ENCODE data around the gene GPS1. TPM values are rescaled to one million over a fixed set of nuclear protein-coding genes. Genes with fewer than 3 reads are reported as not detected.
"Not testable (repeated sequence)": the region's sequence is repeated elsewhere in the genome, so short reads cannot be mapped to it uniquely, and the experiment has no call there.

GPS1 gene
- polyA plus RNA-seq, 1 donor = 69.4 TPM

DNA sequence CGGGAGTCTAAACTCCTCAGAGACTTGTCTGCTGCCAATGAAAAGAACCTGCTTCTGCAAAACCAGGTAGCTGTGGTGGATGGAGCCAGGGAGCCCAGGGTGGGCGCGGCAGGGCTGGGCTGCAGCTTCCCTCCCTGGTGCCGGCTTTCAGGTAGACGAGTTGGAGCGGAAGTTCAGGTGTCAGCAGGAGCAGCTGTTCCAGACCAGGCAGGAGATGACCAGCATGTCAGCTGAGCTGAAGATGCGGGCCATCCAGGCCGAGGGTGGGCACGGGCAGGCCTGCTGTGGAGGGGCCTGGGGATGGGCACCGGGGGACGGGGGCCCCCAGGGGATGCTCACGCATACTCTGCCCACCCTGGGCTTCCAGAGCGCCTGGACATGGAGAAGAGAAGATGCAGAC is 23.5 kb upstream of the GPS1 start:
- no peak for DNase-seq (ENCODE audit: low read depth)

DNA sequence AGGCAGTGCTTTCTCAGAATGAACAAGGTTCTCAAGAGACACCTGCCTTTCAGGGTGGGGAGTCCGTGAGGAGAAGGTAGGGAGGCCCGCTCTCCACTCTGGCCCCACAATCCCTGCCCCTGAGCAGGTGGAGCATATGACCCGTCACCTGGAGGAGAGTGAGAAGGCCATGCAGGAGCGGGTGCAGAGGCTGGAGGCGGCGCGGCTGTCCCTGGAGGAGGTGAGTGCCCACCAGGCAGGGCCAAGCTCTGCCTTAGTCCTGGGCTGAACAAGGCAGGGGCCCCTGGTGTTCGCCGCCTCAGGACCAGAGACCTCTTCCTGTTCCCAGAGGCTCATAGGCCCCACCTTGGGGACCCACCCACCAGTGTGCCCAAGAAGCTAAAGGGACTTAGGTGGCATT is 22.7 kb upstream of the GPS1 start:
- no peak for DNase-seq (ENCODE audit: low read depth)

DNA sequence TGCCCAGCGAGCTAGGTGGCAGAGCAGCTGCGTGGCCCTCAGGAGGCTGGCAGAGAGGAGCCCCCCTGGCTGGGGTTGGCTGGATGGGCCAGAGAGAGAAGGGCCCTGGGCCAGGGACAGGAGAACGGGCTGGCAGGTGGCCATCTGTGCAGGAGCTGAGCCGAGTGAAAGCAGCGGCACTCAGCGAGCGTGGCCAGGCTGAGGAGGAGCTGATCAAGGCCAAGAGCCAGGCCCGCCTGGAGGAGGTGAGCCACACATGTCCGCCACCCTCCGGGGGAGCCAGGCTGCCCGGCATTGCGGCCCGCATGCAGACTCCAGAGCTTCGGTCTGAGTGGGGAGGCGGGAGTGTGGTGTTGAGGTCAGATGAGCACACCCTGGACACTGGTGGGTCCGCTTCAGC is 22.3 kb upstream of the GPS1 start:
- DNase-seq (ENCODE audit: low read depth) = no peak

DNA sequence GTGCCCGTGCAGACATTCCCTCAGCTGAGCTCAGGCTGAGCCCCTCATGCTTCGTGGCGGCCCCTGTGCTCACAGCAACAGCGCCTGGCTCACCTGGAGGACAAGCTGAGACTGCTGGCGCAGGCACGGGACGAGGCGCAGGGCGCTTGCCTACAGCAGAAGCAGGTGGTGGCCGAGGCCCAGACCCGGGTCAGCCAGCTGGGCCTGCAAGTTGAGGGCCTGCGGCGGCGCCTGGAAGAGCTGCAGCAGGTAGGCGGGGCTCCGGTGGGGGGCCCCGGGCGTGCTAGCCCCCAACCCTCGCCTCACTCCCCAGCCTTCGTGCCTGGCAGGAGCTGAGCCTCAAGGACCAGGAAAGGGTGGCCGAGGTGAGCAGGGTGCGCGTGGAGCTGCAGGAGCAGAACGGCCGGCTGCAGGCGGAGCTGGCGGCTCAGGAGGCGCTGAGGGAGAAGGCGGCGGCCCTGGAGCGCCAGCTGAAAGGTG is 21.7 kb upstream of the GPS1 start:
- no peak for DNase-seq (ENCODE audit: low read depth)

DNA sequence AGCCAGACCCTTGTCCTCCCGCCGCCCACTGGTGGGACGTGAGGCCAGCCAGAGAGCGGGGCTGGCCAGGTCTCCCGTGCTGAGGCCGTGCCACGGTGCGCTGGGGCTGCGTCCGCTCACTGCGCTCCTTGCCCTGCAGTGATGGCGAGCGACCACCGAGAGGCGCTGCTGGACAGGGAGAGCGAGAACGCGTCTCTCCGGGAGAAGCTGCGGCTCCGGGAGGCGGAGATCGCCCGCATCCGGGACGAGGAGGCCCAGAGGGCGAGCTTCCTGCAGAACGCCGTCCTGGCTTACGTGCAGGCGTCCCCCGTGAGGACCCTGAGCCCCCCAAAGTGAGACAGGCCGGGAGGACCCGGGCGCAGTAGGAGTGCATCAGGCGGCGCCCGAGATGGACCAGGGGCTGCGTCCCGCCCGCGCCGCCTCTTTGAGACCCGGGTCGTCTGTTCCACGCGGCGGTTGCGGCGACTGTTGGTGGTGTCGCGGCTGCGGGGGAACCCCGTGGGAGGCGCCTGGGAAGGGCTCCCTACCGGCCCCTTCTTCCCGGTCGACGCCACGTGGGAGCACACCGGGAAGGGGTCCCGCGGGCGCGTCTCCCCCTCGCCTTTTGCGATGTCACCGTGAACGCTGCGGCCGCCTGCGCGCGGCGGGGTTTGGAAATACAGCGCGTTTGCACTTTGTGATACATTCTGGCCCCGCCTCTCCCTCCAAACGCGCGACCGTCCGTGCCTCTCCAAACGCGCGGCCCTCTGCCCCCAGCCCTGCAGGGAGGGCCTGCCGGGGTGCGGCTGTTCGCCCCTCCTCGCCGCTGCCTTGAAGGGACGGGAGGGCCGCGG is 21.0 kb upstream of the GPS1 start:
- DNase-seq (ENCODE audit: low read depth) = peak; percentile 41

DNA sequence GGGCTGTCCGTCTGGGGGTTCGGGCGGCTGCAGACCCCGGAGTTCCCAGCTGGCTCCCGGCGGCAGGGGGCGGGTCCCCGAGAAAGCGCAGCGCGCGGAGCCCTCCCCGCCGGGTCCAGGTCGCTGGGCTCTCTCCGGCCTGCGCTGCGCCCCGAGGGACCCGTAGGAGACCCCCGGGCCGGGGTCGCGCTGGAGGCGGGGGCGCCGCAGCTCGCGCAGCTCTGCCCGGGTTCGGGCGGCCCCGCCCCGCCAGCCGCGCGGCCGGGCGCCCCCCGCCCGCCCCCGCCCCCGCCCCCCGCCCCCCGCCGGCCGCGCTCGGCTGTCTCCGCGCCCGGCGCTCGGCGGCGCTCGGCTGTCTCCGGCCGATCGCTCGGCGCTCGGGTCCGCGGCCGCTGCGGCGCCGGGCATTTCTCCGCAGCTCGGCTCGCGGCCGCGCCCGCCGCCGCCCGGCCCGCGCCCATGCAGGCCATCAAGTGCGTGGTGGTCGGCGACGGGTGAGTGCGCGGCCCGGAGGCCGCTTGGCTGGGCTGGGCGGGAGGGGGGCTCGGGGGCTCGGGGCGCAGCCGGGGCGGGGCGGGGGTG is 20.3 kb upstream of the GPS1 start, which contains the start of gene RAC3:
Gene RAC3, plus strand, starts transcription at position 376 of the 582 bp plus-strand sequence. Its CDS starts 84 bp downstream, at position 460.
- no peak for DNase-seq (ENCODE audit: low read depth)

DNA sequence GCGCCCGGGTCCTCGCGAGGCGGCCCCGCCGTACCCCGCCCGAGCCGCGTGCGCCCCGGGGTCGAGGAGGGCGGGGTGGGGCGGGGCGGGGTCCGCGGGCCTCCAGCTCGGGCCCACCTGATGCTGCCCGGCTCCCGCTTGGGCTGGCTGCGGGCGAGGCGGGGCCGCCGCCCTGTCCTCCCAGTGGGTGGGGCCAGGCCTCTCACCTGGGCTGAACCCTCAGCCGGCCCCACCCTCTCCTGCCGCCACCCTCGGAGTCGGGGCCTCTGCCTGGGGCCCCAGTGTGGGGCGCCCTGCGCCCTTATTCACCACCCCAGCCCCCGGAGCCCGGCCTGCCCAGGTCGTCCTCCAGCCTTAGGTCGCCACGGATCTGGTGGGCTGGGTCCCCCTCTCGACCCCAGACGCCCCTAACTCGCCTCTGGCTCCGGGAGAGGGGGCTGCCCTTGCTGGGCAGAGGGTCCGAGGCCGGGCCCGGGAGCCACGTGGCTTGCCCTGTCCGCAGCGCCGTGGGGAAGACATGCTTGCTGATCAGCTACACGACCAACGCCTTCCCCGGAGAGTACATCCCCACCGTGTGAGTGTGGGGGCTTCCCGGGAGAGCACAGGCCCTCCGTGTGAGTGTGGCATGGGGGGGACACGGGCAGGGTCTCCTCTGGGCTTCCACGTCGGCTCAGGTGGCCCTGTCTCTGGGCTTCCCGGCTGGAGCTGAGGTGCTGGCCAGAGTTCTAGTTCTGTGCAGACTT is 19.6 kb upstream of the GPS1 start:
- no peak for DNase-seq (ENCODE audit: low read depth)

DNA sequence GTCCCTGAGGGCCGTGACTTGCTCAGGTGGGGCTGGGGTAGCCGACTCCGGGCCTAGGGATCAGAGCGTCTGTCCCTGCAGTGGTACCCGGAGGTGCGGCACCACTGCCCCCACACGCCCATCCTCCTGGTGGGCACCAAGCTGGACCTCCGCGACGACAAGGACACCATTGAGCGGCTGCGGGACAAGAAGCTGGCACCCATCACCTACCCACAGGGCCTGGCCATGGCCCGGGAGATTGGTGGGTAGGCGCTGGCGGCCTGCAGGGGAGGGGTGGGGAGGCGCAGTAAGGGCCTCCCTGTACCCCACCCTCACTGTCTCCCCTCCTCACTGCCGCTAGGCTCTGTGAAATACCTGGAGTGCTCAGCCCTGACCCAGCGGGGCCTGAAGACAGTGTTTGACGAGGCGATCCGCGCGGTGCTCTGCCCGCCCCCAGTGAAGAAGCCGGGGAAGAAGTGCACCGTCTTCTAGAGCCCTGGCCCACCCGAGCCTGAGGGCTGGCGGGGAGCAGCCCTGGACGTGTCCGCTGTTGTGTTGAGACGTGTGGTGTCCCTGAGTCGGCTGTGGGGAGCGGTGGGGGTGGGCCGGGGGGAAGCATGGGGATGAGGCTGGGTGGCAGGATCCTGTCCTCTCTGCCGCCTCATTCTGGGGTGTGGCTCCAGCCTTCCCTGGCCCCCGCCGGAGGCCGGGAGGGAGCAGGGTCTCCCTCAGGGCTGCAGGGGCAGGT is 18.2 kb upstream of the GPS1 start:
- no peak for DNase-seq (ENCODE audit: low read depth)

DNA sequence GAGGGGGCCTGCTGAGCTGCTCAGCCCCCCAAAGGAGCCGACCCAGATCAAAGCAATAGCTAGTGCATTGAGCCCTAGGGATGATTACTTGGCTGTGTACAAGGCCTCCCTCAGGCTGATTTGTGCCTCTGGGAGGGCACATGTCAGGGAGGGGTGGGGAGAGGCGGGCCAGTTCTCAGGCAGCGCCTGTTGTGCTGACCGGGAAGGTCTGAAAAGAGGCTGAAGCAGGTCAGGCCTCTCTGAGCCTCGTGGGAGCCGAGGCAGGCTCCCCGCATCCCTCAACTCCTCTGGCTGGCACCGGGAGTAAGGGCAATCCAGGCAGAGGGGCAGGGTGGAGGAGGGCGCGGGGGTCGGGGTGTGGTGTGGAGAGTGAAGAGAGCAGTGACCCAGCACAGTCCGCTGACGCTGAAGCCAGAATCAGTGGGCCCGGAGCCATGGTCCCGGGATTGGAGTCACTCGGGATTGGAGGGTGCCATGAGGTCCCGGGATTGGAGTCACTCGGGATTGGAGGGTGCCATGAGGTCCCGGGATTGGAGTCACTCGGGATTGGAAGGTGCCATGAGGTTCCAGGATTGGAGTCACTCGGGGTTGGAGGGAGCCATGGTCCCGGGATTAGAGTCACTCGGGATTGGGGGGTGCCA is 17.2 kb upstream of the GPS1 start:
- DNase-seq (ENCODE audit: low read depth) = no peak

DNA sequence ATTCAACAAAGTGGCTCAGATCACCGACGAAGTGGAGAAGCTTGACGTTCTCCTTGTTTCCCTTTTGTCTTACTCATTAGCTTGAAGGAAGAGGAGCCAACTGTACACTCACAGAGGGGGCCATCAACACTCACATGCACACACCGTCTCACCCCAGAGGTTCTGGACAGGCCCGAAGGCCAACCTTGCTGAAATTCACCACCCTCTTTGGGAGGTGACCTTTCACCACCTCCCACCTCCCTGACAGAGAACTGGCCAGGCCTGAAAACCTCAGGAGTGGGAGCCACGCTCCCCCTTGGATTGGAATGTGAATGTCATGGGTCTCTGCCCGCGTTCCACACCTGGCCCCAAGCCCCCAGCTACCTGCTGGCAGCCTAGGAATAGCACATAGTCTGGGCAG is 16.2 kb upstream of the GPS1 start:
- DNase-seq (ENCODE audit: low read depth) = no peak

DNA sequence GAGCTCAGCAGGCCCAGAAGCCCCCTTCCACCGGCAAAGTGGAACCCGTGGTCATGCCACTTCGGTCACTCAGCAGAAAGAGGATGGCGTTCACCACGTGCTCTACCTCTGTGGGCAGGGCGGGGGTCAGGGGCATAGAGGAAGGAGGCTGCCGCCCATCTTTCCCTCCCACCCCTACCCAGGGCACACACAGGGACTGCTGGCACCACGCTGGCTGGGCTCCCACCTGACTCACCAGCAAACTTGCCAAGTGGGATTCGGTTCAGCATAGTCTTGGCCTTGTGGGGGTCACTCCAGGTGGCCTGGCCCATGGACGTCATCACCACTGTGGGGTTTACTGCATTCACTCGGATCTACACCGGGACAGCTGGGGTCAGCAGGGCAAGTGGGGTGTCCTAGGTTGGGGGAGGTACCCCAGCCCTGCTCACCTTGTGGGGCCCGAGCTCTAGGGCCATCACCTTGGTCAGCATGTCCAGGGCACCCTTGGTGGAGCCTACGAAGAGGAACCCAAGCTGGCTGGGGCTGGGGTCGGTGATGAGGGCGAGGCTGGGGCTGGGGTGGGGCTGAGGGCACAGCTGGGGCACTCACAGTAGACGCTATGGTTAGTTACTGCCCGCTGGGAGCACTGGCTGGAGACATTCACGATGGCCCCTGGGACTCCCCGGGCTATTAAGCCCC is 15.6 kb upstream of the GPS1 start:
- DNase-seq (ENCODE audit: low read depth) = no peak

DNA sequence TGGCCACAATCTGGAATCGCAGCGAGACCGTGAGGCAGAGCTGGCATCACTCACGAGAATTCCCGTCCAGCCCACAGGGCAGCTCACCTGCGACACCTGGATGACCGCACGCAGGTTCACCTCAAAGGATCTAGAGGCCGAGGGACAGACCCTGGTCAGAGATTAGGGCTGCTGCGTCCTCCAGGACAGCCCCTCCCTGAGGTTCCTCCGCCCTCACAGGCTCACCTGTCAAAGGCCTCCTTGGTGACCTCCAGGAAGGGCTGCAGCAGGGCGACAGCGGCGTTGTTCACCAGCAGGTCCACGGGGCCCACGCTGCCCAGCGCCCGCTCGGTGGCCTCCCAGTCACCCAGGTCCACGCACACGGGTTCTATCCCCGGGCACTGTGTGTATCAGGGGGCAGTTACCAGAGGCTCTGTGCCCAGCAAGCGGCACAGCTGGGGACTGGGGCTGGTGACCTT is 15.0 kb upstream of the GPS1 start:
- DNase-seq (ENCODE audit: low read depth) = no peak

DNA sequence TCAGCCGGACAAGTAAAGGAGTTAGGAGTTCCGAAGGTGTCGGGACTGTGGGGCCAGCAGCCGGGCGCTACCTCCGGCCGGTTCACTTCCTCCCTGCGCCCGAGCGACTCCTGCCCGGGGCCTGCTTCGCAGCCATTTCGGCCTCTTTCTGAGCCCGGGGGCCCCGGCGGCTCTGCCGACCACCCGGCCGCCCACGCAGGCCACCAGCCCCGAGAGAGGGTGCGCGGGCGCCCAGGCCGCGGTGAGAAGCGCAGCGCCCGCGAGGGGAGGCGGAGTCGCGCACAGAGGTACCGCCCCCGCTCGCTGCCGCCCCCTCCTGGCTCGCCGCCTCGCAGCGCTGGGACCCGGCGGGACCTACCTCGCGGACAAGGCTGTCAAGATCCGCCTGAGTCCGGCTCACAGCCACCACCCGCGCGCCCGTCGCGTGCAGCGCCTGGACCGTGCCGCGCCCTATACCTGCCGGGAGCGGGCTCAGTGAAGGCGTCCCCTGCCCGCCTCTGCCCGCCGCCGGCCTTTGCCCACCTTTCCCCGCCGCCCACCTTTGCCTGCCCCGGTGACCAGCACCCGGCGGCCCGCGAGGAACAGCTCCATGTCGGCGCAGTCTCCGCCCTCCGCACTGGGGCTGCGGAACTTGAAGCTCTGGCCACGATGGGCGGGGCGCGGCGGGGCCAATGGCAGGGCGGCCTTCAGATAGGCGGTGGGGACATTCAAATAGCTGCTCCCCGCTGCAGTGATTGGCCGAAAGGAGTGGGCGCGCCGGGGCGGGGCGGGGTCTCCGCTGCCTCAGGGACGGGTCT is 14.4 kb upstream of the GPS1 start, which contains the start of gene DCXR:
Gene DCXR, minus strand, starts transcription at position 606 of the 797 bp plus-strand sequence. Its CDS starts 15 bp downstream, at position 591.
- DNase-seq (ENCODE audit: low read depth) = peak; percentile 63

DNA sequence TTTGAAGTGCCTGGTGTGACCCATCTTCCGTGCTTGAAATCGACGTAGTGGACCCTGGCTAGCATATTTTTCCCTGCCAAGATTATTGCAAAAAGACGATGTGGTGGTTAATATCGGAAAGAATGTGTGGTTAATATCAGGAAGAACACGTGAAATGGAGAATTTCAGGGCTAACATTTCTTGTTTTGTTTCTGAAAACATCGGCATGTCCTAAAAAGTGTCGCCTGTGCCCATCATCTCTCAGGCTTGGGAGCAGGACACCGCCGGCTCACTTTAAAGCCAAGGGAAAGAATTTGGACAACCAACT is 13.9 kb upstream of the GPS1 start:
- DNase-seq (ENCODE audit: low read depth) = no peak

DNA sequence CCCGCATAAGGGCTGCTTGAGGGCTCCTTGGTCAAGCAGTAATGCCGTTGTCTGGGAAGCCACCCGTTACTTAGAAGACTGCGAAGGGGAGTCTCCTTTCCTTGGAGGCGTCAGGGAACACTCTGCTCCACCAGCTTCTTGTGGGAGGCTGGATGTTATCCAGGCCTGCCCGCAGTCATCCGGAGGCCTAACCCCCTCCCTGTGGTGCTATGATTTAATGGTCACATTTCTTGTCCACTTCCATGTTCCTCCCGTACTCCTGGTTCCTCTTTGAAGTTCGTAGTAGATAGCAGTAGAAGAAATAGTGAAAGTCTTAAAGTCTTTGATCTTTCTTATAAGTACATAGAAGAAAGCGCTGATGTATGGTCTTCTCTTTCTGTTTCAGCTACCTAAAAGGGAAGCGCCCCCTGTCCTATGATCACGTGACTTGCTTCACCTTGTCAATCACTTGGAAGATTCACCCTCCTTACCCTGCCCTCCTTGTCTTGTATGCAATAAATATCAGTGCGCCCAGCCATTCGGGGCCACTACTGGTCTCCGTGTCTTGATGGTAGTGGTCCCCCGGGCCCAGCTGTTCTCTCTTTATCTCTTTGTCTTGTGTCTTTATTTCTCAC is 12.8 kb upstream of the GPS1 start:
- DNase-seq (ENCODE audit: low read depth) = not testable (repeated sequence)

DNA sequence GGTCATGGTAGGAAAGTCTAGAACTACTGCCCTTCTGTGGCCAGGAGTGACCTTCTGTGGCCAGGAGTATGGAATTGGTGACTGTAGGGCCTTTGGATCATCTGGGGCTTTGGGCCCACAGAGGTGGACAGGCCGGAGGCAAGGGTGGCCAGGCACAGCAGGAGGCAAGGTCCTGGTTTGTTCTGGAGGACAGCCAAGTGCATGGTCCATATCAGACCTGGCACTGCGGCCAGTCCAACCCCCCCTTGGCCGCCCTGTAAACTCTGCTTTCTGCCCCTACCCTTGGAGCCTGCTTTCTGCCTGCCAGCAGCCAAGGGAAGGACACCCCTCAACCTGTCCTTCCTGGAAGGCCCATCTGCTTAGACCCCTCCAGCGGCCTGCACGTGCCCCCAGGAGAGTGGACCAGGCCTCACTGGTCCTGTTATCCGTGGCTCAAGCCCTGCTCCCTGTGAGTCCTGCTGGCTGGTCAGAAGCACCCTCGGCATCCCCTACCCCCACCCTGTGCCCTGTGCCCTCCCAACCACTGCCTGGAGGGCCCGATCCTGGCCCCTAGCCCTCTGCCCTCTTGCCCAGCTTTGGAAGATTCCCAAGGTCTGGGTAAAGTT is 11.9 kb upstream of the GPS1 start:
- no peak for DNase-seq (ENCODE audit: low read depth)

DNA sequence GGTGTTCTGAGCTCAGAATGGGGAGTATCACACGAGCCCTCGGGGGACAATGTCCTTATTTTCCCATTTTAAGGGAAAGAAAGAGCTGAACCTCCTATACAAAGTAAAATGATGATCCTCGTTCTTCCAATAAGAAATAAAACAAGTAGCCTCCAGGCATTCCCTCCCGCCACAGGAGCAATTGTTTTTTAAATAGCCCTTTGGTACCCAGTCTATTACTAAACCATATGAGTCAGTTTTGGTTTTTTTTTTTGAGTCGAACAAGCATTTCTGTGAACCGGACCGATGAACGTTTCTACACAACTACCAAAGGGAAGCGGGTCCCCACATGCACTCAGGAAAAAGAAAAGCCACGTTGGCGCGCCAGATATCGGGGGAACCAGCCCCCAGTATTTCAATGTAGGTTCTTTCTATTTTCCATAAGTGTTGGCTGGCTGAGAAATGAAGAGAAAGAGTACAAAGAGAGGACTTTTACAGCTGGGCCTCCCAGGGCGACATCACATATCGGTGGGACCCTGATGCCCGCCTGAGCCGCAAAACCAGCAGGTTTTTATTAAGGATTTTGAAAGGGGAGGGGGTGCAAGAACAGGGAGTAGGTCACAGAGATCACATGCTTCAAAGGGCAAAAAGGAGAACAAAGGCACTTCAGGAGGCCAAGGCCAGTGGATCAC is 10.4 kb upstream of the GPS1 start:
- no peak for DNase-seq (ENCODE audit: low read depth)

DNA sequence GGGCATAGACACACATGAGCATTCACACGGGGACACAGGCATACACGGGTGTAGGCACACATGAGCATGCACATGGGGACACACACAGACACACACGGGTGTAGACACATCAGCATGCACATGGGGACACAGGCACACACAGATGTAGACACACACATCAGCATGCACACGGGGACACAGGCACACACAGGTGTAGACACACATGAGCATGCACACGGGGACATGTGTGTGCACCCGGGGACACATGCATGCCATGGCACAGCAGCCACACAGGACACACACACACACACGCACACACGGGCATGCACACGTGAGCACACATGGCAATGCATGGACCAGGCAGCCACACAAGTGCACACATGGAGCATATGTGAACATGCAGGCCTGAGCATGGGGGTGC is 9.0 kb upstream of the GPS1 start:
- DNase-seq (ENCODE audit: low read depth) = no peak

Measured in forelimb muscle (tissue), 1 donor.